Hematopoietic multipotent progenitor cell (in vitro differentiated cells): ENCODE data around the gene SASH1. TPM values are rescaled to one million over a fixed set of nuclear protein-coding genes. Genes with fewer than 3 reads are reported as not detected.
A peak's percentile ranks its signal among the peaks of the same experiment; 100 is the strongest.
"Not testable (repeated sequence)": the region's sequence is repeated elsewhere in the genome, so short reads cannot be mapped to it uniquely, and the experiment has no call there.

Source experiments
- DNase-seq, 3 donors: peaks; one replicate each; pipeline ENCODE4 v3.0.0-alpha.2; 2011 to 2015; ENCODE audit warnings: low read depth in 2 of 3, low spot score in 2 of 3
- small RNA-seq: library from RNA; depleted of rRNA; stranded (forward); fragments of <200 nt; gene quantifications from one replicate; pipeline ENCODE3, GENCODE V24; 2012
- total RNA-seq: library from RNA; depleted of rRNA; stranded (reverse); fragments of >200 nt; gene quantifications from one replicate; pipeline ENCODE4 v1.2.3, GENCODE V29; 2012

Gene SASH1
- total RNA-seq, 1 donor: 0.27 TPM

- no peak for DNase-seq
Measured at GRCh38 chr6:148572676-148573335, 230.2 kb downstream of the SASH1 start.

- no peak for DNase-seq
Measured at GRCh38 chr6:148573922-148574321, 231.3 kb downstream of the SASH1 start.

- DNase-seq: peak in 2 of 3 donors; percentile 74 to 84
Measured at GRCh38 chr6:148577687-148578488, 235.2 kb downstream of the SASH1 start.

- DNase-seq: no peak
Measured at GRCh38 chr6:148578489-148578814, 235.8 kb downstream of the SASH1 start.

- DNase-seq: no peak
Measured at GRCh38 chr6:148578837-148579565, 236.4 kb downstream of the SASH1 start.

- DNase-seq: no peak
Measured at GRCh38 chr6:148580442-148580841, 237.8 kb downstream of the SASH1 start.

GRCh38 chr6:148583631-148584030, 241.0 kb downstream of the SASH1 start:
- no peak for DNase-seq

- DNase-seq: not testable (repeated sequence)
Measured at GRCh38 chr6:148585641-148586040, 243.0 kb downstream of the SASH1 start.

- DNase-seq: no peak
Measured at GRCh38 chr6:148590883-148591282, 248.2 kb downstream of the SASH1 start.

GRCh38 chr6:148591656-148592055, 249.0 kb downstream of the SASH1 start:
- no peak for DNase-seq

GRCh38 chr6:148593130-148593812, 250.6 kb downstream of the SASH1 start:
- DNase-seq: no peak

GRCh38 chr6:148593813-148594170, 251.2 kb downstream of the SASH1 start:
- DNase-seq: no peak

GRCh38 chr6:148595550-148595949, 252.9 kb downstream of the SASH1 start:
- no peak for DNase-seq

- DNase-seq: peak in 1 of 3 donors; percentile 44
Measured at GRCh38 chr6:148596891-148597455, 254.3 kb downstream of the SASH1 start.

GRCh38 chr6:148598724-148599123, 256.1 kb downstream of the SASH1 start:
- DNase-seq: no peak

- DNase-seq: no peak
Measured at GRCh38 chr6:148599967-148600426, 257.4 kb downstream of the SASH1 start.

Small RNA genes within 50 kb of the gene (small RNA-seq; reads per million reads assigned to genes)
- gene SNRPEP6: not detected
